Activated T-helper 2 cell treated with anti-CD3 and anti-CD28 coated beads, Interferon-gamma antibody, Interleukin-2, Interleukin-4, amounts not matched to agents 10 μg/mL and 5 μg/mL and 100 μg/mL, durations not matched to agents 14 hours and 24 hours and 36 hours (primary cell): ENCODE data around the gene ANKRD65. TPM values are rescaled to one million over a fixed set of nuclear protein-coding genes. Genes with fewer than 3 reads are reported as not detected.
"Not testable (repeated sequence)": the region's sequence is repeated elsewhere in the genome, so short reads cannot be mapped to it uniquely, and the experiment has no call there.

Experiments used
- DNase-seq: peaks from one replicate; pipeline ENCODE4 v3.0.0; 2021; ENCODE audit warnings: low spot score
- H3K27ac Mint-ChIP-seq: one replicate; pipeline ENCODE4 v1.8.0; 2021; ENCODE audit warnings: mixed read lengths
- H3K27me3 Mint-ChIP-seq: one replicate; pipeline ENCODE4 v1.8.0; 2021; ENCODE audit warnings: low read depth, mixed read lengths
- H3K36me3 Mint-ChIP-seq: one replicate; pipeline ENCODE4 v1.8.0; 2021; ENCODE audit warnings: low read depth, mixed read lengths
- H3K4me1 Mint-ChIP-seq: one replicate; pipeline ENCODE4 v1.8.0; 2021; ENCODE audit warnings: low read depth, mixed read lengths
- H3K4me3 Mint-ChIP-seq: one replicate; pipeline ENCODE4 v1.8.0; 2021; ENCODE audit warnings: low read depth, mild to moderate bottlenecking, moderate library complexity, mixed read lengths
- H3K9me3 Mint-ChIP-seq: one replicate; pipeline ENCODE4 v1.8.0; 2021; ENCODE audit warnings: mixed read lengths
- intact Hi-C: fragments of 100-400 bp; cut with micrococcal nuclease; formaldehyde crosslinking; loops from one replicate; pipeline ENCODE4 v1.15.1; 2023
- total RNA-seq: library from RNA; stranded (reverse); gene quantifications from 2 replicates; pipeline ENCODE4 v1.2.3, GENCODE V29; 2022

Gene ANKRD65
- not detected in 2 replicates for total RNA-seq

DNA sequence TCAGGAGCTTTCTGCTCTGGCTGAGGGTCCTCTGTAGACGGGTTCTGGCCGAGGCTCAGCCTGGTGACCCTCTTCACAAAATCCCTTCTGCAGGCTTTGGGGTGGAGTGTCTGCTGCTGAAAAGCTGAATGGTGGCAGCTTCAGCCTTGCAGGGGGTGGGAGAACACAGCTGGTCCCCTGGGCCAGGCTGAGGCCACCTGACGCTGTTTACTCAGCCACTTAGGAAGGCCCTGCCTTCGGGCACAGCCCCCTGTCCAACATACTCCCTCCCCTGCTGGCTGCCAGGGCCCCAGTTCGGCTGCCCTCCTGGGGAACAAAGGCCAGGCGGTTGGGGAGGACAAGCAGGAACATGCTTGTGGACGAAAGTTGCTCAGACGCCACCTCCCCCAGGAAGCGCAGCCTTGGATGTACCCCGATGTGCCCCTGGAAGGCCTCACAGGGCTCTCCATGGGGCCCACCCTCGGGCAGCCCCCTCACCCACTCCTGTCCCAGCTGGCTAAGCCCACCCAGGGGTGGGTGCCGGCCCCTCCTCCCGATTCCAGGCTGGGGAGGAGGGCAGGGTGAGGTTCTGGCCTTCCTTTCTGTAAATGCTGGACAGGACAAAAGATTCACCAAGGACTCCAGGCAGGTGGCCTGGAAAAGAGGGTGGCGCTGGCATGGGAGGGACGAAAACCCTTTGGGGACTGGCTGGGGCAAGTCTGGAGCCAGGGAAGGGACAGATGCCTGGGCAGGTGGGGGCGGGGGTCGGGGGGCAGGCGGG lies at the start of gene ANKRD65:
ANKRD65 (minus strand) TSS at position 130 of the 760 bp plus-strand sequence. CDS start 271 bp downstream, outside the sequence.
- Mint-ChIP-seq H3K36me3 (no peaks in the 10 kb centered on the region), H3K9me3 (no peaks in the 10 kb centered on the region), H3K27me3 (peaks cover 11% of the 10 kb centered on the region), H3K4me1 (peaks cover 8% of the 10 kb centered on the region), H3K4me3 (no peak within 1 kb of the TSS), H3K27ac (no peak within 1 kb of the TSS)
- no peak for DNase-seq
- intact Hi-C loops, result no loop called here

DNA sequence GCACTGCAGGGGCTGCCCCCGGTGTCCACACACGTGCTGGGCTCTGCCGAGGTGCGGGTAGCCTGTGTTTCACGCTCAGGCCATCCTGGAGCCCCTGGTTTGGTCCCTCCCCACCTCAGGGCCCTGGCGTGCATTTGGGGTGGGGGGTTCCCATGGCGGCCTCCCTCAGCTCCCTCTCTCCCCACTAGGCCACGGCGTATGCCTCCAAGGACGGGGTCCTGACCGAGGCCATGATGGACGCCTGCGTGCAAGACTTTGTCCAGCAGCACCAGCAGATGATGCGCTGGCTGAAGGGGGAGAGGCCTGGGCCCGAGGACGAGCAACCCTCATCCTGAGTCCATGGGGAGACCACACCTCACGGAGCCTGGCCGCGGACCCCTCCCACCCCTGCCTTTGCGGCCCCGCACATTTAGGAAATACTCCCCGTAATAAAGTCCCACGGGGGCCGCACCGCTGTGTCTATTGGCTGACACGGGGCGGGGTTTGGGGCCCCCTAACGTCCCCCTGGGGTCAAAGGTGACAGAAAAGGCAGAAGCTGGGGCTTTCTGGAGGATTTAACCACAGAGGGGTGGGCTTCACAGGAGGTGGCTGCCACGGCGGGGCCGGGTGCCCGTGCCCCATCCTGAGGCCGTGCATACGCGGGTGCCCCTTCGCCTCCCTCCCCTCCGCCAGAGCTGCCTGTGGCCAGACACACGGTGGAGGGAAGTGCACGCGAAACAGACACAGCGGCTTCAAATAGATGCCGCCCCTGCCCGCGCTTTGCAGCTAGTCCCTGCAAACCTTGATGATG lies 47.3 kb upstream of the ANKRD65 start:
- H3K36me3 Mint-ChIP-seq, H3K4me3 Mint-ChIP-seq, H3K9me3 Mint-ChIP-seq, DNase-seq, intact Hi-C loops, H3K27me3 Mint-ChIP-seq, H3K27ac Mint-ChIP-seq: not testable (repeated sequence)
- peaks cover 12% of the 10 kb centered on the region for H3K4me1 Mint-ChIP-seq

DNA sequence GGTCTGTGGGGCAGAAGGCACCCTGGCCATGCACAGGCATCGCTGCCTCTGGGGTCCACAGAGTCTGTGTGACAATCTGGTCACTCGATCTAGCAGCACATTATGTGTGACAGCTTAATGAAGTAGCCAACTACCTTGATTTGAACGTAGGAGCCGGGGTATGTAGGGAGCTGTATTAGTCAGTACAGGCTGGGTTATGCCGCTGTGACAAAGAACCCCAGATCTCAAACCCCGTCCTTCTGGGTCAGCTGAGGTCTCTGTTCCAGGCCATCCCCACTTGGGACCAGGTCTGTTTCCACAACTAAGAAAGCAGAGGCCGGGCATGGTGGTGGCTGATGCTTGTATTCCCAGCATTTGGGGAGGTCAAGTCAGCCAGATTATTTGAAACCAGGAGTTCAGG lies 42.2 kb upstream of the ANKRD65 start:
- no peaks in the 10 kb centered on the region for H3K27me3 Mint-ChIP-seq
- DNase-seq, result no peak
- H3K4me3 Mint-ChIP-seq, result no peak overlapping the region
- intact Hi-C loops, result no loop called here
- no peaks in the 10 kb centered on the region for H3K36me3 Mint-ChIP-seq
- no peaks in the 10 kb centered on the region for H3K4me1 Mint-ChIP-seq
- no peak overlapping the region for H3K27ac Mint-ChIP-seq
- H3K9me3 Mint-ChIP-seq, result no peaks in the 10 kb centered on the region

DNA sequence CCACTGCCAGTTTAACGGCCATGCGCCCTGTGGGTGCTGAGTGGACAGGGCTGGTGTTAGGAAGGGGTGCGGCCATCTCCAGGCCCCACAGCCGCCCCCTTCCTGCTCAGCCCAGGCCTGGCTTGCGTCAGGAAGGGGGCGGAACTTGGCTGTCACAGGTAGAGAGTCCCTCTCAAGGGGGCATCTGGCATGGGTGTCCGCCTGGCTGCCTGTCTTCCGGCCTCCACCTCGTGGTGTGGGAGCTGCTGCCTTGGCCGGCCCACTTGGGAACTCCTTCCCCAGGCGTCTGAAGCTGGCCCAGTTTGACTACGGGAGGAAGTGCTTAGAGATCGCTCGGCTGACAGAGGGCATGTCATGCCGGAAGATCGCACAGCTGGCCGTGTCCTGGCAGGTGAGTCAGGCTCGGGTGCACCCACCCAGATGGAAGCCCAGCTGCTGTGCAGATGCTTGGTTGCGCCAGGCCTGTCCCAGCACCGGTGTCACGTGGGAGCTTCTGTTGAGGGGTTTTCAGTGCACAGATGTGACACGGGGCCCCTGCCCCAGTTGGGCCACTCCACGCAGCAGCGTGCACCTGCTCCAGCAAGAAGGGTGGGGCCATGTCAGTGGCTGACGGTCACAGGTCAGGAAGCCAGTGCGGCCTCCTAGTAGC lies 41.4 kb upstream of the ANKRD65 start:
- H3K9me3 Mint-ChIP-seq, result no peaks in the 10 kb centered on the region
- no peak overlapping the region for H3K4me3 Mint-ChIP-seq
- DNase-seq, result no peak
- intact Hi-C loops, result no loop called here
- no peaks in the 10 kb centered on the region for H3K36me3 Mint-ChIP-seq
- H3K4me1 Mint-ChIP-seq, result no peaks in the 10 kb centered on the region
- H3K27ac Mint-ChIP-seq, result no peak overlapping the region
- no peaks in the 10 kb centered on the region for H3K27me3 Mint-ChIP-seq

DNA sequence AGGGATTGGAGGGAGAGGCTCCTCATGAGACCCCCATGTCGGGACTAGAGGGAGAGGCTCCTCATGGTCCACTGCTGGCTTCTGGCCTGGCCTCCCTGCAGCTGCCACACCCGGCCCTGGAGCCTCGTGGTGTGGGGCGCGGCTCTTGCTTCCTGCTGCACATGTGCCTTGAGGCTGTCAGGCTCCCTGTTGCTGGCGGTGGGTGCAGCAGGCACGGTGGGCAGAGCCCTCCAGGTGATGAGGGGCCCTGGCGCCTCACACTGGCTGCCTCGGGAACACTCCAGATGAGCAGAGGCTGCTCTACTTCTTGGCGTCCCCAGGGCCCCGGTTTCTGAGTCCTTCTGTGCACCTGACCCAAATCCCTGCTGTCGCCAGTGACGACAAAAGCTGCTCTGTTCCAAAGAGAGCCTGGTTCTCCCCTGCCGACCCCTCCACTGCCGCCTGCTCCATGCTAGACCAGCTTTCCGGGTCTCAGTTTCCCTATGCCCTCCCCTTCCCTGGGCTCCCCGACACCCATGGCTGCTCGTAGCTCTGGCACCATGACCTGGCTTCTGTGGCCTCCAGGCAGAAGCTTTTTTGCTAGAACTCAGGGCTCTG lies 40.7 kb upstream of the ANKRD65 start:
- no peak overlapping the region for H3K27ac Mint-ChIP-seq
- no peaks in the 10 kb centered on the region for H3K27me3 Mint-ChIP-seq
- H3K9me3 Mint-ChIP-seq, result no peaks in the 10 kb centered on the region
- DNase-seq, result no peak
- H3K36me3 Mint-ChIP-seq, result no peaks in the 10 kb centered on the region
- H3K4me3 Mint-ChIP-seq, result no peak overlapping the region
- intact Hi-C loops, result no loop called here
- no peaks in the 10 kb centered on the region for H3K4me1 Mint-ChIP-seq

DNA sequence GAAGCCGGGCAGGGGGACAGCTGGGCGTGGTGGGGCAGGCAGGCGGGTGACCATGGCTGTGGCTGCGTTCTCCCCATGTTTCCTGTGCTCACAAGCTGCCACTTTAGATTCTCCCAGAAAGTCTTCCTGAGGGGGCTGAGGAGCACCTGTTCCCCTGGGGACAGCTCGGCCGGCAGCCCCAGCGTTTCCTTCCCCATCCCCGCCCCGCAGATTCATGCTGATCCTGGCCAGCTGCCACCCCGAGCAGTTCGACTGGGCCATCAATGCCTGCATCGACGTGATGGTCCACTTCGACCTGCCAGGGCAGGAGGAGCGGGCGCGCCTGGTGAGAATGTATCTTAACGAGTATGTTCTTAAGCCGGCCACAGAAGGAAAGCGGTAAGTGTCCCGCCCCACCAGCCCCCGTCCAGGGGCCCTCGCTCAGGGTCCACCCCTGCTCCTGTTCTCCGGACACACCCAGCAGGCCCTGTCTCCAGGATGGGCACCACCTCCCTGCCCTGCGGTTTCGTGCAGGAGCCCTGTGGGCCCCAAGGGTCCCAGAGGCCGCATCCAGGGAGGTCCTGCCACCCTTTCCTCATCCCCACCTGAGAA lies 39.6 kb upstream of the ANKRD65 start:
- Mint-ChIP-seq H3K27me3 (no peaks in the 10 kb centered on the region), H3K4me1 (no peaks in the 10 kb centered on the region), H3K4me3 (no peak overlapping the region), H3K36me3 (no peaks in the 10 kb centered on the region), H3K27ac (no peak overlapping the region), H3K9me3 (no peaks in the 10 kb centered on the region)
- intact Hi-C loops, result no loop called here
- DNase-seq, result no peak

DNA sequence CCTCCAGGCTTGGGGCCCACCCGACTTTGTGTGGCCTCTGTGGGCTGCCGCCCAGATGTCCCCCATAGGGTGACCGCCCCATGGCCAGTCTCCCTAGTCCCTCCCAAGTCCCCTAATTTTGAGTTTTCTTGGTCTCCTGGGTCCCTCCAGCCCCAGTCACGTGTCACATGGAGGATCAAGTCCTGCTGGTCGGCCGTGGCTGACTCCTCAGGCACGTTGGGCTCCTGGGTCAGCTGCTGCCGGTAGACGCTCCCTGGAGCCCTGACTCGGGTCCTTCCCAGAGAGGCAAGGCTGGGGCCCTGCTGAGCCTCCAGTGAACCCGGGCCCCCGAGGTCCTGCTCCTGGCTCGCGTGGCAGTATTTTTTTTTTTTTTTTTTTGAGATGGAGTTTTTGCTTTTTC lies 38.6 kb upstream of the ANKRD65 start:
- H3K4me1 Mint-ChIP-seq, intact Hi-C loops, H3K36me3 Mint-ChIP-seq, H3K27ac Mint-ChIP-seq, H3K27me3 Mint-ChIP-seq, H3K4me3 Mint-ChIP-seq, H3K9me3 Mint-ChIP-seq, DNase-seq: not testable (repeated sequence)

DNA sequence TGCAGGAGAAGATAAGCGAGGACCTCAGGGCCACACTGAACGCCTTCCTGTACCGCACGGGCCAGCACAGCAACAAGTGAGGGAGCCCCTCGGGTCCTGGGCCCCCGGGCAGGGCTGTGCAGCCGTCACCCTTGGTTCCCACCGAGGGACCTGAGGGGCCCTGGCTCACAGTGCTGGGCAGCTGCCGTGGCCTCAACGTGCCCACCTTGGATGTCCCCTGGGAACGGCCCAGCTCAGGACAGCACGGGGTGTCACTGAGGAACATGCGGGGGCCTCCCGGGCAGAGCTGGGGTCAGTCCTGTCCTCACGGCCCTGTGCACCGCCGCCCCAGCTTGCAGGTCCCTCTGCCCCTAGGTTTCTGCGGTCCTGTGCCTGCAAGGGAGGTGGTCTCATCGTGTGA lies 38.1 kb upstream of the ANKRD65 start:
- H3K9me3 Mint-ChIP-seq, H3K4me1 Mint-ChIP-seq, DNase-seq, intact Hi-C loops, H3K36me3 Mint-ChIP-seq, H3K4me3 Mint-ChIP-seq, H3K27ac Mint-ChIP-seq, H3K27me3 Mint-ChIP-seq: not testable (repeated sequence)

DNA sequence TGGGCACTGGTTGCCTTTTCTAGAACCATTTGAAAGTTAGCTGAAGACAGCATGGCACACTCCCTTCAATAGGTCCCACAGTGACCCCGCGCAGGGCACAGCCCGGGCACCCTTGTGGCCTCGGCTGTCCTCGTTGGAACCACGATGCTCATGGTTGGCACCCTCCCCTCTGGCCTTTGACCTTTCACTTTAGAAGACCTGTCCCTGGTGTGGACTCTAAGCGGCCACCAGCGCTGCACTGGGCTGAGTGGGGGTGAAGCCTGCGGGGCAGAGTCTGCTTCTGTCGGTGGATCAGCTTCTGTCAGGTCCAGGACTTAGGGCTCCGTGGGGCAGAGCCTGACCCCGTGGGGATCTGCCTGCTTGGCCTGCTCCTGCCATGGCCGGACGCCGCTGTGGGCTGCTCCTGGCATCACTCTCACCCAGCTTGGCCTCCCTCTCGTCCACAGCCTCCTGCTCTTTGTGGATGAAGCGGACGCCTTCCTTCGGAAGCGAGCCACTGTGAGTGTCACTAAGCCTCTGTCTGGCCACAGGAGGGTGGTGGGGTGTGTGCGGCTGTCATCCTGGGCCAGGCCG lies 35.7 kb upstream of the ANKRD65 start:
- H3K36me3 Mint-ChIP-seq, H3K4me1 Mint-ChIP-seq, H3K9me3 Mint-ChIP-seq, intact Hi-C loops, H3K27me3 Mint-ChIP-seq, DNase-seq, H3K4me3 Mint-ChIP-seq, H3K27ac Mint-ChIP-seq: not testable (repeated sequence)

DNA sequence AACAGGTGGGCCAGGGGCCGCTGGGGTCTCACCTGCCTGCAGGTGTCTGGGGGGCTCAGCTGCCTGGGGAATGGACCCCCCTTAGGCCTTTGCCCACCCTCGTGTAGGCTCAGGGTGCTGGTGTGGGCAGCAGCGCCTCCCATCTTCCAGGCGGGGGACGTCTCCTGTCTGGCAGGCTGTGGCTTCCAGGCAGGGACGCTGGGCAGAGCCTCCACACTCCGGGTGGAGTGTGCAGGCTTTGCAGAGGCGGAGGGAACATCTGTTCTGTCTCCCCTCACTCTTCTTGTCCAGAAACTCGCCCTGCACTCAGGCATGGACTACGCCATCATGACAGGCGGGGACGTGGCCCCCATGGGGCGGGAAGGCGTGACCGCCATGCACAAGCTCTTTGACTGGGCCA lies 34.9 kb upstream of the ANKRD65 start:
- intact Hi-C loops, H3K27me3 Mint-ChIP-seq, H3K4me3 Mint-ChIP-seq, DNase-seq, H3K9me3 Mint-ChIP-seq, H3K27ac Mint-ChIP-seq, H3K4me1 Mint-ChIP-seq, H3K36me3 Mint-ChIP-seq: not testable (repeated sequence)

DNA sequence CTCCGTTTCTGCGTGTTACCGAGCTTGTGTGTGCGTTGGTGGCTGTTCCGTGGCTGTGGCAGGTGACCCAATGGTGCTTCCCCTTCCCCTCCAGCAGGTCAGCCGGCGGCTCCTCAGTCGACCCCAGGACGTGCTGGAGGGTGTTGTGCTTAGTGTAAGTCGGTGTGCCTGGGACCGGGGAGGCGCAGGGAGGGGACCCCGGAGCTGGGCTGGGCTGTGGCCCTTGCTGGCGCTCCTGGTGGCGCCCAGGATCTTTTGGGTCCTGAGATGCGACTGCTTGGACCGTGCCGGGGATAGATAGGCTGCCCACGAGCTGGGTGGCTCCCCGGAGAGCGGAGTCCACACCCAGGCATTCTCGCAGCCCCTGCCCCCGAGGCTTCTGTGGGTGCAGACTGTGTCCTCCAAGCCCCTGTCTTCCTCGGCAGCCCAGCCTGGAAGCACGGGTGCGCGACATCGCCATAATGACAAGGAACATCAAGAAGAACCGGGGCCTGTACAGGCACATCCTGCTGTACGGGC lies 34.3 kb upstream of the ANKRD65 start:
- no peak overlapping the region for H3K27ac Mint-ChIP-seq
- no peaks in the 10 kb centered on the region for H3K4me1 Mint-ChIP-seq
- H3K4me3 Mint-ChIP-seq, result no peak overlapping the region
- no peaks in the 10 kb centered on the region for H3K36me3 Mint-ChIP-seq
- no peaks in the 10 kb centered on the region for H3K27me3 Mint-ChIP-seq
- H3K9me3 Mint-ChIP-seq, result no peaks in the 10 kb centered on the region
- intact Hi-C loops, result no loop called here
- DNase-seq, result no peak
